GM18526 (cell line): ENCODE results near the gene CENPS.

Experiments used
- POLR2A ChIP-seq: IDR thresholded peaks from 3 replicates; pipeline ENCODE4 v1.6.1; 2011; ENCODE audit not compliant: insufficient read length; ENCODE audit errors: extremely low read depth

The CENPS gene

GRCh38 chr1:10401281-10401680, 29.0 kb upstream of the CENPS start:
- no peak for TF ChIP-seq POLR2A

GRCh38 chr1:10402729-10403274, 27.4 kb upstream of the CENPS start:
- TF ChIP-seq POLR2A, result no peak

- no peak for TF ChIP-seq POLR2A
Measured at GRCh38 chr1:10407201-10407600, 23.0 kb upstream of the CENPS start.

GRCh38 chr1:10415211-10415930, 14.9 kb upstream of the CENPS start:
- no peak for TF ChIP-seq POLR2A

- TF ChIP-seq POLR2A, result no peak
Measured at GRCh38 chr1:10419351-10419750, 10.9 kb upstream of the CENPS start.

- no peak for TF ChIP-seq POLR2A
Measured at GRCh38 chr1:10421637-10422036, 8.6 kb upstream of the CENPS start.

GRCh38 chr1:10424034-10424433, 6.2 kb upstream of the CENPS start:
- TF ChIP-seq POLR2A, result no peak

GRCh38 chr1:10424651-10425050, 5.6 kb upstream of the CENPS start:
- no peak for TF ChIP-seq POLR2A

GRCh38 chr1:10428984-10429383, 1.2 kb upstream of the CENPS start:
- TF ChIP-seq POLR2A, result no peak

- no peak for TF ChIP-seq POLR2A
Measured at GRCh38 chr1:10429868-10430215, 391 bp upstream of the CENPS start.

GRCh38 chr1:10431070-10431730, 967 bp downstream of the CENPS start:
- TF ChIP-seq POLR2A, result no peak

GRCh38 chr1:10432910-10433700, 2.9 kb downstream of the CENPS start:
- TF ChIP-seq POLR2A, result no peak

- no peak for TF ChIP-seq POLR2A
Measured at GRCh38 chr1:10433790-10434189, 3.6 kb downstream of the CENPS start.

GRCh38 chr1:10434590-10434989, 4.4 kb downstream of the CENPS start:
- TF ChIP-seq POLR2A, result no peak

GRCh38 chr1:10437052-10437451, 6.8 kb downstream of the CENPS start:
- no peak for TF ChIP-seq POLR2A

GRCh38 chr1:10438677-10439163, 8.5 kb downstream of the CENPS start:
- TF ChIP-seq POLR2A, result no peak
